HepG2 (cell line): ENCODE results near the gene HNRNPL. TPM values are rescaled to one million over a fixed set of nuclear protein-coding genes. Genes with fewer than 3 reads are reported as not detected.

Experiments used
- AKNA ChIP-seq: sonication (generic); formaldehyde crosslinking; IDR thresholded peaks from 2 replicates; pipeline ENCODE4 v1.4.0; 2020; ENCODE audit warnings: missing genetic modification reagents, borderline replicate concordance
- CHD4 ChIP-seq: fragments of 200-600 bp; sonication (generic); IDR thresholded peaks from 2 replicates; pipeline ENCODE4 v1.7.0; 2017; ENCODE audit warnings: mild to moderate bottlenecking, low read length, borderline replicate concordance
- ELF1 ChIP-seq: sonication (generic); formaldehyde crosslinking; IDR thresholded peaks from 2 replicates; pipeline ENCODE4 v1.4.0; 2020; ENCODE audit warnings: missing genetic modification reagents
- HMGA1 ChIP-seq: sonication (generic); formaldehyde crosslinking; conservative IDR thresholded peaks from 2 replicates; pipeline ENCODE4 v1.4.0; 2020; ENCODE audit warnings: missing genetic modification reagents
- HNRNPLL ChIP-seq: fragments of 200-400 bp; formaldehyde crosslinking; IDR thresholded peaks from 2 replicates; pipeline ENCODE4 v1.6.1; 2017; ENCODE audit warnings: mild to moderate bottlenecking, low read depth, low read length; ENCODE audit not compliant: poor library complexity, severe bottlenecking
- HOXA9 ChIP-seq: sonication (generic); formaldehyde crosslinking; IDR thresholded peaks from 2 replicates; pipeline ENCODE4 v1.8.1; 2022; ENCODE audit warnings: missing genetic modification reagents, mild to moderate bottlenecking, moderate library complexity, borderline replicate concordance
- MTA3 ChIP-seq: sonication (generic); formaldehyde crosslinking; IDR thresholded peaks from 2 replicates; pipeline ENCODE4 v1.4.0; 2020; ENCODE audit warnings: missing genetic modification reagents
- RBM22 ChIP-seq: fragments of 200-400 bp; formaldehyde crosslinking; optimal IDR thresholded peaks from 2 replicates; pipeline ENCODE3; 2017; ENCODE audit warnings: mild to moderate bottlenecking, low read length, moderate library complexity
- SKIL ChIP-seq: sonication (generic); formaldehyde crosslinking; IDR thresholded peaks from 2 replicates; pipeline ENCODE4 v1.8.0; 2022; ENCODE audit warnings: missing genetic modification reagents, mild to moderate bottlenecking, moderate library complexity, borderline replicate concordance
- SOX6 ChIP-seq, 2 experiments: fragments of 450-650 bp in 1 of 2; sonication (generic) in 1 of 2; formaldehyde crosslinking in 1 of 2; IDR thresholded peaks; 2 replicates each; pipeline versions ENCODE4 v1.4.0 to v1.6.1; 2017 to 2020; ENCODE audit warnings: antibody characterized with exemption in 1 of 2, mild to moderate bottlenecking in 1 of 2, missing genetic modification reagents in 1 of 2
- TSC22D2 ChIP-seq: sonication (generic); formaldehyde crosslinking; IDR thresholded peaks from 2 replicates; pipeline ENCODE4 v1.5.1; 2020; ENCODE audit warnings: missing genetic modification reagents, mild to moderate bottlenecking, borderline replicate concordance
- ZBTB25 ChIP-seq: IDR thresholded peaks from 2 replicates; pipeline ENCODE4 v1.6.1; 2018; ENCODE audit warnings: missing genetic modification reagents
- ZFP62 ChIP-seq: sonication (generic); formaldehyde crosslinking; IDR thresholded peaks from 2 replicates; pipeline ENCODE4 v1.4.0; 2020; ENCODE audit warnings: missing genetic modification reagents
- ZKSCAN1 ChIP-seq: fragments of 150-350 bp; IDR thresholded peaks from 2 replicates; pipeline ENCODE4 v1.6.1; 2014; ENCODE audit warnings: low read length
- ZNF234 ChIP-seq: sonication (generic); formaldehyde crosslinking; conservative IDR thresholded peaks from 2 replicates; pipeline ENCODE4 v1.5.1; 2020; ENCODE audit warnings: mild to moderate bottlenecking, missing genetic modification reagents
- ZNF546 ChIP-seq: sonication (generic); formaldehyde crosslinking; conservative IDR thresholded peaks from 2 replicates; pipeline ENCODE4 v1.8.1; 2023; ENCODE audit warnings: mild to moderate bottlenecking, missing genetic modification reagents
- ZNF572 ChIP-seq: sonication (generic); formaldehyde crosslinking; IDR thresholded peaks from 2 replicates; pipeline ENCODE4 v1.5.1; 2020; ENCODE audit warnings: mild to moderate bottlenecking, missing genetic modification reagents
- ZNF7 ChIP-seq: IDR thresholded peaks from 2 replicates; pipeline ENCODE4 v1.6.1; 2016; ENCODE audit warnings: missing biosample characterization, missing genetic modification reagents
- polyA plus RNA-seq, 8 experiments: library from polyadenylated mRNA; depleted of rRNA in 3 of 8; stranded (reverse) in 7 of 8; unstranded in 1 of 8; fragments of >200 nt; fragmentation: Illumina TruSeq in 4 of 8; extraction: Trizol in 4 of 8; gene quantifications; 2 replicates each; pipeline versions ENCODE4 v1.2.1 to v1.2.3, GENCODE V29; 2011 to 2016; ENCODE audit warnings: low read depth in 4 of 8, missing spikeins in 1 of 8, mixed read lengths in 1 of 8; ENCODE audit not compliant: insufficient read depth in 1 of 8
- total RNA-seq, 5 experiments: library from RNA; depleted of rRNA; stranded (reverse); fragments of >200 nt; fragmentation: Illumina TruSeq; extraction: Trizol; gene quantifications; 2 replicates each; pipeline ENCODE4 v1.2.3, GENCODE V29; 2016; ENCODE audit warnings: low read depth in 1 of 5
- TF ChIP-seq, protein P1 (sequence below): sonication (generic); formaldehyde crosslinking; IDR thresholded peaks from 2 replicates; pipeline ENCODE4 v1.8.0; 2023; ENCODE audit warnings: mild to moderate bottlenecking, missing genetic modification reagents
- TF ChIP-seq, protein P2 (sequence below): sonication (generic); formaldehyde crosslinking; IDR thresholded peaks from 2 replicates; pipeline ENCODE4 v1.5.0; 2020; ENCODE audit warnings: missing genetic modification reagents

HNRNPL gene
- total and polyA plus RNA-seq, 2 of the 13 experiments (the other 11 are each of a cell fraction or from before 2014, with no cell fraction given): 156 to 278 TPM

DNA sequence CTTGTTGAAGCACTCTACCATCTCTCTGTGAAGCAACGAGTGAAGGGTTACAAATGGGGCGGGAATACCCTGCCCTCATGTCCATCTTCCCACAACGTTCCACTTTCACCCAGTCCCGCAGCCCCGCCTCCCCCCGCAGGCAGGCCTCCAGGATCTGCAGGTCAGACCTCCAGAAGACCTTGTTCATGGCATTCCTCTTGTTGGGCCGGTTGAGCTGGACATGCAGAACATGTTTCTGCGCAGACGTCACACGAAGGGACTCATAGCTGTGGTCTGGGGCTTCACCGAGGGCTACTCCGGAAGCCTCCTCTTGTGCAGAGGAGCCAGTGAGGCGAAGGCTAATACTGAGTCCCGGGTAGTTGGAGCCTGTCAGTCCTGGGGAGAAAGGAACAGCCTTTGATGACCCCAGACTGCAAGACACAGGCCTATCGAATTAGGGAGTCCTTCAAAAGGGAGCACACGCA, 18.6 kb downstream of the HNRNPL start (continued):
- TF ChIP-seq ZBTB25 (CRISPR knock-in tag) (no peak), MTA3 (CRISPR knock-in tag) (no peak), ELF1 (CRISPR knock-in tag) (no peak), ZNF572 (CRISPR knock-in tag) (no peak), HNRNPLL (no peak), HMGA1 (no peak), HOXA9 (CRISPR knock-in tag) (no peak), ZNF546 (CRISPR knock-in tag) (no peak; the same call in 1 of the 2 replicates), SKIL (CRISPR knock-in tag) (no peak), ZNF7 (CRISPR knock-in tag) (no peak), TSC22D2 (no peak), ZNF234 (no peak), CHD4 (no peak; the same call in 1 of the 2 replicates), ZFP62 (CRISPR knock-in tag) (no peak), SOX6 (IDR thresholded peaks at IDR 0.05) (no peak), SOX6 (CRISPR knock-in tag; IDR thresholded peaks at IDR 0.05) (peak; percentile 3; the same call in 1 of the 2 replicates), AKNA (CRISPR knock-in tag) (no peak), RBM22 (no peak), ZKSCAN1 (no peak)
- TF ChIP-seq, protein P1, sequence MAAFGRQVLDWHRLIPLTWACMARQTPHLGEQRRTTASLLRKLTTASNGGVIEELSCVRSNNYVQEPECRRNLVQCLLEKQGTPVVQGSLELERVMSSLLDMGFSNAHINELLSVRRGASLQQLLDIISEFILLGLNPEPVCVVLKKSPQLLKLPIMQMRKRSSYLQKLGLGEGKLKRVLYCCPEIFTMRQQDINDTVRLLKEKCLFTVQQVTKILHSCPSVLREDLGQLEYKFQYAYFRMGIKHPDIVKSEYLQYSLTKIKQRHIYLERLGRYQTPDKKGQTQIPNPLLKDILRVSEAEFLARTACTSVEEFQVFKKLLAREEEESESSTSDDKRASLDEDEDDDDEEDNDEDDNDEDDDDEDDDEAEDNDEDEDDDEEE: no peak
- TF ChIP-seq, protein P2, sequence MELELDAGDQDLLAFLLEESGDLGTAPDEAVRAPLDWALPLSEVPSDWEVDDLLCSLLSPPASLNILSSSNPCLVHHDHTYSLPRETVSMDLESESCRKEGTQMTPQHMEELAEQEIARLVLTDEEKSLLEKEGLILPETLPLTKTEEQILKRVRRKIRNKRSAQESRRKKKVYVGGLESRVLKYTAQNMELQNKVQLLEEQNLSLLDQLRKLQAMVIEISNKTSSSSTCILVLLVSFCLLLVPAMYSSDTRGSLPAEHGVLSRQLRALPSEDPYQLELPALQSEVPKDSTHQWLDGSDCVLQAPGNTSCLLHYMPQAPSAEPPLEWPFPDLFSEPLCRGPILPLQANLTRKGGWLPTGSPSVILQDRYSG: no peak
